Naive thymus-derived CD4-positive, alpha-beta T cell (primary cell): ENCODE data around the gene HDAC4. TPM values are rescaled to one million over a fixed set of nuclear protein-coding genes. Genes with fewer than 3 reads are reported as not detected.

Experiments
- ATAC-seq: fragments of 150-1000 bp; cut with Tn5 transposase; 2 replicates; pipeline ENCODE4 v1.10.0; 2021; ENCODE audit warnings: mild to moderate bottlenecking, moderate library complexity
- CTCF ChIA-PET: fragments of 350-600 bp; sonication (Branson Sonifier 250); formaldehyde crosslinking; loops from one replicate; lab custom pipeline; 2021; ENCODE audit warnings: antibody characterized with exemption; lab: Charles Lee
- POLR2A ChIA-PET: fragments of 350-600 bp; sonication (Branson Sonifier 250); formaldehyde crosslinking; loops from one replicate; lab custom pipeline; 2021; ENCODE audit warnings: antibody characterized with exemption, inconsistent platforms; lab: Charles Lee
- DNase-seq, 9 donors: peaks; one replicate each; pipeline versions ENCODE4 v3.0.0 to v3.0.0-alpha.2; 2020 to 2022; ENCODE audit warnings: mixed read lengths in 1 of 9
- H3K27ac ChIP-seq: one replicate; pipeline ENCODE4 v1.7.0; 2013; ENCODE audit warnings: mild to moderate bottlenecking, low read depth, low read length, moderate library complexity
- H3K27me3 ChIP-seq, 2 donors: one replicate each; pipeline ENCODE4 v1.7.0; 2013; ENCODE audit warnings: low read length in 2 of 2, mild to moderate bottlenecking in 2 of 2, moderate library complexity in 2 of 2; ENCODE audit not compliant: control insufficient read depth in 2 of 2, insufficient read depth in 2 of 2
- H3K36me3 ChIP-seq, 3 experiments: 1 replicate in 2 of 3; 2 replicates in 1 of 3; pipeline ENCODE4 v1.7.0; 2013; ENCODE audit warnings: low read length in 3 of 3, mild to moderate bottlenecking in 3 of 3, moderate library complexity in 1 of 3; ENCODE audit not compliant: insufficient read depth in 3 of 3, control insufficient read depth in 2 of 3
- H3K4me1 ChIP-seq, 2 donors: one replicate each; pipeline ENCODE4 v1.7.0; 2013; ENCODE audit warnings: low read length in 2 of 2, mild to moderate bottlenecking in 2 of 2, moderate library complexity in 1 of 2; ENCODE audit not compliant: control insufficient read depth in 2 of 2, insufficient read depth in 2 of 2
- H3K4me3 ChIP-seq: 2 replicates; pipeline ENCODE4 v1.7.0; 2013; ENCODE audit warnings: mild to moderate bottlenecking, low read length
- H3K9me3 ChIP-seq, 3 experiments: 1 replicate in 2 of 3; 2 replicates in 1 of 3; pipeline ENCODE4 v1.7.0; 2013; ENCODE audit warnings: low read length in 3 of 3; ENCODE audit not compliant: control insufficient read depth in 2 of 3
- H3K27ac Mint-ChIP-seq, 9 donors: one replicate each; pipeline ENCODE4 v1.8.0; 2020 to 2022; ENCODE audit warnings: mixed read lengths in 9 of 9, mild to moderate bottlenecking in 8 of 9, moderate library complexity in 5 of 9, inconsistent platforms in 2 of 9
- H3K27me3 Mint-ChIP-seq, 5 donors: one replicate each; pipeline ENCODE4 v1.8.0; 2021 to 2022; ENCODE audit warnings: mixed read lengths in 5 of 5, mild to moderate bottlenecking in 1 of 5
- H3K36me3 Mint-ChIP-seq, 5 donors: one replicate each; pipeline ENCODE4 v1.8.0; 2020 to 2022; ENCODE audit warnings: mixed read lengths in 5 of 5, mild to moderate bottlenecking in 3 of 5, inconsistent platforms in 1 of 5
- H3K4me1 Mint-ChIP-seq, 7 donors: one replicate each; pipeline ENCODE4 v1.8.0; 2020 to 2022; ENCODE audit warnings: mixed read lengths in 7 of 7, mild to moderate bottlenecking in 3 of 7, inconsistent platforms in 1 of 7
- H3K4me3 Mint-ChIP-seq, 10 donors: one replicate each; pipeline ENCODE4 v1.8.0; 2020 to 2022; ENCODE audit warnings: mild to moderate bottlenecking in 10 of 10, mixed read lengths in 10 of 10, moderate library complexity in 6 of 10, inconsistent platforms in 2 of 10
- H3K9me3 Mint-ChIP-seq, 11 donors: one replicate each; pipeline ENCODE4 v1.8.0; 2020 to 2022; ENCODE audit warnings: mixed read lengths in 11 of 11, mild to moderate bottlenecking in 4 of 11, inconsistent platforms in 1 of 11, moderate library complexity in 1 of 11
- intact Hi-C, 2 donors: fragments of 100-400 bp; cut with micrococcal nuclease; formaldehyde crosslinking; loops; one replicate each; pipeline ENCODE4 v1.15.1; 2023
- polyA plus RNA-seq, 2 donors: library from polyadenylated mRNA; unstranded; fragments of 300-500 nt; fragmentation: Illumina TruSeq; gene quantifications; one replicate each; pipeline ENCODE4 v1.2.3, GENCODE V29; 2021
- total RNA-seq, 6 experiments: library from RNA in 5 of 6; stranded (reverse) in 5 of 6; gene quantifications; 1 replicate in 5 of 6; 2 replicates in 1 of 6; pipeline ENCODE4 v1.2.3 and lab custom pipeline; 2021 to 2026

The HDAC4 gene
- total and polyA plus RNA-seq, 7 experiments from 2014 or later: 7.4 to 101 (median 55.3) TPM

- peaks cover 0 to 16% of the 10 kb centered on the region in 2 donors for H3K4me1 ChIP-seq
- Mint-ChIP-seq H3K4me1 (peaks cover 18 to 75% (median 75%) of the 10 kb centered on the region in 7 donors), H3K9me3 (no peaks in the 10 kb centered on the region), H3K27me3 (no peaks in the 10 kb centered on the region), H3K27ac (peak overlapping the region in 2 of 9 donors; percentile 42 to 80), H3K36me3 (peaks cover 0 to 9% (median 0%) of the 10 kb centered on the region in 5 donors), H3K4me3 (no peak overlapping the region)
- CTCF ChIA-PET: interaction anchor here (0.8 kb wide), 1 partner anchor 9 kb away, joined by 3 read pairs; no protein-coding TSS in a partner anchor
- intact Hi-C loops: no loop called here
- POLR2A ChIA-PET: interaction anchor here (1.4 kb wide), 1 partner anchor 18 kb away, joined by 3 read pairs; no protein-coding TSS in a partner anchor
- ATAC-seq (no peak), DNase-seq (no peak)
- H3K27me3 ChIP-seq: no peaks in the 10 kb centered on the region
- H3K4me3 ChIP-seq: no peak overlapping the region
- H3K27ac ChIP-seq: no peak overlapping the region
- no peaks in the 10 kb centered on the region for H3K9me3 ChIP-seq
- peaks cover 0 to 4% (median 0%) of the 10 kb centered on the region in 3 experiments for H3K36me3 ChIP-seq
These were observed 196.5 kb downstream of the HDAC4 start for GRCh38 chr2:239204136-239204875.

GRCh38 chr2:239203443-239204135 lies 197.2 kb downstream of the HDAC4 start:
- Histone ChIP-seq H3K36me3 (peaks cover 0 to 4% (median 0%) of the 10 kb centered on the region in 3 experiments), H3K27ac (no peak overlapping the region), H3K4me3 (no peak overlapping the region), H3K4me1 (peaks cover 0 to 16% of the 10 kb centered on the region in 2 donors), H3K27me3 (no peaks in the 10 kb centered on the region), H3K9me3 (no peaks in the 10 kb centered on the region)
- no peaks in the 10 kb centered on the region for H3K27me3 Mint-ChIP-seq
- peaks cover 18 to 73% (median 69%) of the 10 kb centered on the region in 7 donors for H3K4me1 Mint-ChIP-seq
- H3K9me3 Mint-ChIP-seq: no peaks in the 10 kb centered on the region
- H3K27ac Mint-ChIP-seq: peak overlapping the region in 2 of 9 donors; percentile 68
- DNase-seq (no peak), ATAC-seq (no peak)
- intact Hi-C loops: no loop called here
- H3K4me3 Mint-ChIP-seq: no peak overlapping the region
- H3K36me3 Mint-ChIP-seq: peaks cover 0 to 16% (median 3%) of the 10 kb centered on the region in 5 donors
- POLR2A ChIA-PET: interaction anchor here (1.4 kb wide), 1 partner anchor 19 kb away, joined by 3 read pairs; no protein-coding TSS in a partner anchor
- CTCF ChIA-PET: interaction anchor here (0.8 kb wide), 1 partner anchor 10 kb away, joined by 3 read pairs; no protein-coding TSS in a partner anchor

GRCh38 chr2:239202836-239203235 lies 198.0 kb downstream of the HDAC4 start:
- ATAC-seq (no peak), DNase-seq (no peak)
- Mint-ChIP-seq H3K9me3 (no peaks in the 10 kb centered on the region), H3K27ac (peak overlapping the region in 1 of 9 donors; percentile 82), H3K27me3 (no peaks in the 10 kb centered on the region), H3K4me3 (no peak overlapping the region), H3K4me1 (peaks cover 18 to 69% (median 63%) of the 10 kb centered on the region in 7 donors), H3K36me3 (peaks cover 0 to 21% (median 5%) of the 10 kb centered on the region in 5 donors)
- H3K36me3 ChIP-seq: peaks cover 0 to 11% (median 0%) of the 10 kb centered on the region in 3 experiments
- no peaks in the 10 kb centered on the region for H3K27me3 ChIP-seq
- H3K9me3 ChIP-seq: no peaks in the 10 kb centered on the region
- intact Hi-C loops: no loop called here
- no peak overlapping the region for H3K4me3 ChIP-seq
- ChIA-PET CTCF (interaction anchor here (0.6 kb wide), 1 partner anchor 167 kb away, joined by 3 read pairs; no protein-coding TSS in a partner anchor), POLR2A (no interaction called here)
- H3K27ac ChIP-seq: no peak overlapping the region
- peaks cover 0 to 16% of the 10 kb centered on the region in 2 donors for H3K4me1 ChIP-seq

GRCh38 chr2:239202343-239202742 lies 198.5 kb downstream of the HDAC4 start:
- H3K4me1 ChIP-seq: peaks cover 0 to 16% of the 10 kb centered on the region in 2 donors
- H3K27ac ChIP-seq: no peak overlapping the region
- ChIA-PET POLR2A (no interaction called here), CTCF (interaction anchor here (0.6 kb wide), 1 partner anchor 167 kb away, joined by 3 read pairs; no protein-coding TSS in a partner anchor)
- H3K4me3 Mint-ChIP-seq: peak overlapping the region in 1 of 10 donors; percentile 56
- peaks cover 3 to 25% (median 6%) of the 10 kb centered on the region in 5 donors for H3K36me3 Mint-ChIP-seq
- no peak overlapping the region for H3K4me3 ChIP-seq
- H3K36me3 ChIP-seq: peaks cover 0 to 12% (median 0%) of the 10 kb centered on the region in 3 experiments
- H3K4me1 Mint-ChIP-seq: peaks cover 18 to 67% (median 62%) of the 10 kb centered on the region in 7 donors
- no peak for DNase-seq
- no peaks in the 10 kb centered on the region for H3K9me3 ChIP-seq
- H3K9me3 Mint-ChIP-seq: no peaks in the 10 kb centered on the region
- H3K27me3 ChIP-seq: no peaks in the 10 kb centered on the region
- intact Hi-C loops: no loop called here
- ATAC-seq: no peak
- H3K27me3 Mint-ChIP-seq: no peaks in the 10 kb centered on the region
- peak overlapping the region in 2 of 9 donors; percentile 59 to 82 for H3K27ac Mint-ChIP-seq

GRCh38 chr2:239201884-239202283 lies 198.9 kb downstream of the HDAC4 start:
- Mint-ChIP-seq H3K27me3 (no peaks in the 10 kb centered on the region), H3K27ac (peak overlapping the region in 1 of 9 donors; percentile 59)
- H3K4me1 ChIP-seq: peaks cover 0 to 16% of the 10 kb centered on the region in 2 donors

GRCh38 chr2:239201531-239201876 lies 199.3 kb downstream of the HDAC4 start:
- POLR2A ChIA-PET: no interaction called here
- Mint-ChIP-seq H3K4me3 (no peak overlapping the region), H3K9me3 (no peaks in the 10 kb centered on the region), H3K4me1 (peaks cover 18 to 62% (median 54%) of the 10 kb centered on the region in 7 donors), H3K36me3 (peaks cover 5 to 26% (median 11%) of the 10 kb centered on the region in 5 donors), H3K27ac (peak overlapping the region in 1 of 9 donors; percentile 30), H3K27me3 (no peaks in the 10 kb centered on the region)
- ATAC-seq: no peak
- Histone ChIP-seq H3K4me1 (peaks cover 0 to 16% of the 10 kb centered on the region in 2 donors), H3K27me3 (no peaks in the 10 kb centered on the region), H3K9me3 (no peaks in the 10 kb centered on the region), H3K27ac (no peak overlapping the region), H3K36me3 (peaks cover 0 to 17% (median 5%) of the 10 kb centered on the region in 3 experiments), H3K4me3 (no peak overlapping the region)
- DNase-seq: no peak
- CTCF ChIA-PET: no interaction called here
- intact Hi-C loops: no loop called here

More at GRCh38 chr2:239201884-239202283, 198.9 kb downstream of the HDAC4 start:
- CTCF ChIA-PET: no interaction called here
- H3K4me3 Mint-ChIP-seq: peak overlapping the region in 1 of 10 donors; percentile 56
- Histone ChIP-seq H3K27ac (no peak overlapping the region), H3K27me3 (no peaks in the 10 kb centered on the region), H3K36me3 (peaks cover 0 to 13% (median 4%) of the 10 kb centered on the region in 3 experiments), H3K4me3 (no peak overlapping the region), H3K9me3 (no peaks in the 10 kb centered on the region)
- H3K4me1 Mint-ChIP-seq: peaks cover 18 to 66% (median 57%) of the 10 kb centered on the region in 7 donors
- H3K36me3 Mint-ChIP-seq: peaks cover 5 to 26% (median 7%) of the 10 kb centered on the region in 5 donors
- ATAC-seq (no peak), DNase-seq (no peak)
- POLR2A ChIA-PET: no interaction called here
- H3K9me3 Mint-ChIP-seq: no peaks in the 10 kb centered on the region
- intact Hi-C loops: no loop called here
